Measurements from ENCODE around the gene CDC14C. TPM values are rescaled to one million over a fixed set of nuclear protein-coding genes. Genes with fewer than 3 reads are reported as not detected.

The CDC14C gene
- total RNA-seq, 3 donors from 2014 or later (not counting 1 experiment from before 2014, with no cell fraction given) = not detected

- 92% methylated on average over 2 of the region's 2 CpGs for WGBS (ENCODE audit: insufficient coverage)
- no peaks in the 10 kb centered on the region for H3K36me3 ChIP-seq (ENCODE audit: control insufficient read depth, insufficient read depth, low read length)
- ATAC-seq = no peak
Measured at GRCh38 chr7:48880851-48881250, 43.5 kb upstream of the CDC14C start.

GRCh38 chr7:48887500-48887899, 36.8 kb upstream of the CDC14C start:
- no peak overlapping the region for H3K27ac Mint-ChIP-seq
- intact Hi-C loops (cut with micrococcal nuclease) = no loop called here
- H3K27ac ChIP-seq (ENCODE audit: low read length) = no peak overlapping the region
- no peak overlapping the region for H3K4me3 ChIP-seq (ENCODE audit: low read length)
- no peaks in the 10 kb centered on the region for H3K4me1 ChIP-seq (ENCODE audit: control insufficient read depth, insufficient read depth, low read length)
- no peak for TF ChIP-seq CTCF (IDR thresholded peaks at IDR 0.05)
- no peaks in the 10 kb centered on the region for H3K27me3 ChIP-seq (ENCODE audit: control insufficient read depth, insufficient read depth, low read length)
- no peaks in the 10 kb centered on the region for H3K36me3 Mint-ChIP-seq
- H3K27me3 Mint-ChIP-seq (ENCODE audit: low read depth in 2 of 2) = no peaks in the 10 kb centered on the region
- no peak for ATAC-seq
- H3K36me3 ChIP-seq (ENCODE audit: control insufficient read depth, insufficient read depth, low read length) = no peaks in the 10 kb centered on the region
- no peak for DNase-seq
- H3K9me3 ChIP-seq (ENCODE audit: control insufficient read depth, insufficient read depth, low read length) = peaks cover 3% of the 10 kb centered on the region
- 51% methylated on average over 2 of the region's 2 CpGs for WGBS (ENCODE audit: insufficient coverage)
- H3K4me1 Mint-ChIP-seq = no peaks in the 10 kb centered on the region
- H3K9me3 Mint-ChIP-seq = peaks cover 12 to 14% of the 10 kb centered on the region in 2 donors
- no peak overlapping the region for H3K4me3 Mint-ChIP-seq

More at GRCh38 chr7:48880851-48881250, 43.5 kb upstream of the CDC14C start:
- Histone ChIP-seq H3K9me3 (ENCODE audit: control insufficient read depth, insufficient read depth, low read length) (no peaks in the 10 kb centered on the region), H3K4me3 (ENCODE audit: low read length) (no peak overlapping the region), H3K27me3 (ENCODE audit: control insufficient read depth, insufficient read depth, low read length) (no peaks in the 10 kb centered on the region), H3K4me1 (ENCODE audit: control insufficient read depth, insufficient read depth, low read length) (no peaks in the 10 kb centered on the region), H3K27ac (ENCODE audit: low read length) (no peak overlapping the region)
- Mint-ChIP-seq H3K27ac (no peak overlapping the region), H3K4me3 (no peak overlapping the region), H3K4me1 (no peaks in the 10 kb centered on the region), H3K9me3 (peaks cover 7 to 12% of the 10 kb centered on the region in 2 donors), H3K27me3 (ENCODE audit: low read depth in 2 of 2) (no peaks in the 10 kb centered on the region), H3K36me3 (no peaks in the 10 kb centered on the region)
- intact Hi-C loops (cut with micrococcal nuclease) = no loop called here
- no peak for DNase-seq
- TF ChIP-seq CTCF (IDR thresholded peaks at IDR 0.05) = no peak

- DNase-seq (no peak), ATAC-seq (no peak)
- H3K9me3 Mint-ChIP-seq = peaks cover 4 to 9% of the 10 kb centered on the region in 2 donors
- Histone ChIP-seq H3K4me3 (ENCODE audit: low read length) (no peak overlapping the region), H3K4me1 (ENCODE audit: control insufficient read depth, insufficient read depth, low read length) (no peaks in the 10 kb centered on the region), H3K27me3 (ENCODE audit: control insufficient read depth, insufficient read depth, low read length) (no peaks in the 10 kb centered on the region), H3K9me3 (ENCODE audit: control insufficient read depth, insufficient read depth, low read length) (peaks cover 12% of the 10 kb centered on the region), H3K27ac (ENCODE audit: low read length) (no peak overlapping the region), H3K36me3 (ENCODE audit: control insufficient read depth, insufficient read depth, low read length) (no peaks in the 10 kb centered on the region)
- H3K36me3 Mint-ChIP-seq = no peaks in the 10 kb centered on the region
- H3K27me3 Mint-ChIP-seq (ENCODE audit: low read depth in 2 of 2) = no peaks in the 10 kb centered on the region
- H3K4me3 Mint-ChIP-seq = no peak overlapping the region
- H3K4me1 Mint-ChIP-seq = no peaks in the 10 kb centered on the region
- H3K27ac Mint-ChIP-seq = no peak overlapping the region
- no peak for TF ChIP-seq CTCF (IDR thresholded peaks at IDR 0.05)
- intact Hi-C loops (cut with micrococcal nuclease) = no loop called here
- no CpG with 5 or more reads among the region's 1 CpG for WGBS (ENCODE audit: insufficient coverage)
Measured at GRCh38 chr7:48894574-48894973, 29.8 kb upstream of the CDC14C start.

GRCh38 chr7:48899932-48900331, 24.4 kb upstream of the CDC14C start:
- no peak overlapping the region for H3K27ac Mint-ChIP-seq
- H3K4me1 ChIP-seq (ENCODE audit: control insufficient read depth, insufficient read depth, low read length) = no peaks in the 10 kb centered on the region
- H3K27ac ChIP-seq (ENCODE audit: low read length) = no peak overlapping the region
- H3K27me3 Mint-ChIP-seq (ENCODE audit: low read depth in 2 of 2) = no peaks in the 10 kb centered on the region
- intact Hi-C loops (cut with micrococcal nuclease) = no loop called here
- no peaks in the 10 kb centered on the region for H3K36me3 Mint-ChIP-seq
- no peaks in the 10 kb centered on the region for H3K36me3 ChIP-seq (ENCODE audit: control insufficient read depth, insufficient read depth, low read length)
- ATAC-seq = no peak
- H3K9me3 ChIP-seq (ENCODE audit: control insufficient read depth, insufficient read depth, low read length) = peaks cover 4% of the 10 kb centered on the region
- H3K4me3 Mint-ChIP-seq = no peak overlapping the region
- TF ChIP-seq CTCF (IDR thresholded peaks at IDR 0.05) = no peak
- no peaks in the 10 kb centered on the region for H3K27me3 ChIP-seq (ENCODE audit: control insufficient read depth, insufficient read depth, low read length)
- H3K4me3 ChIP-seq (ENCODE audit: low read length) = no peak overlapping the region
- 82% methylated on average over 2 of the region's 2 CpGs for WGBS (ENCODE audit: insufficient coverage)
- peaks cover 5 to 8% of the 10 kb centered on the region in 2 donors for H3K9me3 Mint-ChIP-seq
- DNase-seq = no peak
- H3K4me1 Mint-ChIP-seq = no peaks in the 10 kb centered on the region
